RWPE2 (cell line): ENCODE measurements around the gene WDR82.

Experiments used
- ATAC-seq: fragments of 200-7000 bp; cut with Tn5 transposase; 3 replicates; pipeline ENCODE4 v1.9.1; 2021; ENCODE audit warnings: low read depth
- DNase-seq: peaks from one replicate; pipeline ENCODE4 v3.0.0-alpha.2; 2020; ENCODE audit warnings: low spot score
- H3K27ac ChIP-seq: fragments of 450-650 bp; 2 replicates; pipeline ENCODE4 v1.5.1; 2017; ENCODE audit warnings: mild to moderate bottlenecking; ENCODE audit not compliant: poor library complexity, severe bottlenecking
- H3K27me3 ChIP-seq: fragments of 250-450 bp; sonication (Bioruptor Pico); 2 replicates; pipeline ENCODE4 v1.5.1; 2021; ENCODE audit warnings: mild to moderate bottlenecking, moderate library complexity; ENCODE audit not compliant: insufficient read depth, poor library complexity, severe bottlenecking
- H3K36me3 ChIP-seq: fragments of 250-450 bp; sonication (Bioruptor Pico); 2 replicates; pipeline ENCODE4 v1.5.1; 2020; ENCODE audit warnings: low read depth, mild to moderate bottlenecking, moderate library complexity
- H3K4me1 ChIP-seq: fragments of 250-450 bp; sonication (Bioruptor Pico); 2 replicates; pipeline ENCODE4 v1.5.1; 2021; ENCODE audit warnings: mild to moderate bottlenecking, moderate library complexity; ENCODE audit not compliant: insufficient read depth, poor library complexity, severe bottlenecking
- H3K4me3 ChIP-seq: fragments of 250-450 bp; sonication (Bioruptor Pico); 2 replicates; pipeline ENCODE4 v1.5.1; 2021; ENCODE audit warnings: mild to moderate bottlenecking, moderate library complexity; ENCODE audit not compliant: severe bottlenecking
- H3K9me3 ChIP-seq: fragments of 250-450 bp; sonication (Bioruptor Pico); 2 replicates; pipeline ENCODE4 v1.5.1; 2021; ENCODE audit warnings: mild to moderate bottlenecking, moderate library complexity; ENCODE audit not compliant: severe bottlenecking
- TF ChIP-seq, protein P1 (sequence below): fragments of 450-650 bp; IDR thresholded peaks from one replicate; pipeline ENCODE4 v1.5.1; 2017; ENCODE audit warnings: mild to moderate bottlenecking, moderate library complexity; ENCODE audit not compliant: poor library complexity, severe bottlenecking

The WDR82 gene

DNA sequence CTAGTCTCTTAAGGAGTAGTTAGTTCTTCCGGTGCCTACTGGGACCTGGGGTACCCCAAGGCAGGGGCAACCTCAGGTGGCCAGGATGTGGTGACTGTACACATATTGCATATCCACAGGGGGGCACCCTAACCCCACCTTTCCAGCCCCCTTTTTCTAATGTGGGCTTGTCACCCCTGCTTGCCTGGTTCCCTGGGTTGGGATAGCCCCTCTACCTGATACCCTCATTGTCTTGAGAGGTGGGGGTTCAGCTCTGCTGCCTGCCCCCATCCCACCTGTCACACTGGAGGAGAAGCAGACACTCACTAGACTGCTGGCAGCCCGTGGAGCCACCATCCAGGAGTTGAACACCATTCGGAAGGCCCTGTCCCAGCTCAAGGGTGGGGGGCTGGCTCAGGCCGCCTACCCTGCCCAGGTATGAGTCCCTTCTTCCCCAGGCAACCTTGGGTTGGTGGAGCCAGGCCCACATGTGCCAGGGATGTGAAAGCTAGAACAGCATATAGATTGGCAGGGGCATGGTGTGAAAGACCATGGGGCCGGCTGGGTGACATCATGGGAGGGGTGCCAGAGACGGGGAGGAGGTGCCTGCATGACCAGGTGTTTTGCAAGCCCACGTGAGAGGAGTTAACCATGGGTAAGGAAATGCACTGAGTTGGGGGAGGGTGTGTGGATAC, 13.2 kb upstream of the WDR82 start:
- TF ChIP-seq, protein P1, sequence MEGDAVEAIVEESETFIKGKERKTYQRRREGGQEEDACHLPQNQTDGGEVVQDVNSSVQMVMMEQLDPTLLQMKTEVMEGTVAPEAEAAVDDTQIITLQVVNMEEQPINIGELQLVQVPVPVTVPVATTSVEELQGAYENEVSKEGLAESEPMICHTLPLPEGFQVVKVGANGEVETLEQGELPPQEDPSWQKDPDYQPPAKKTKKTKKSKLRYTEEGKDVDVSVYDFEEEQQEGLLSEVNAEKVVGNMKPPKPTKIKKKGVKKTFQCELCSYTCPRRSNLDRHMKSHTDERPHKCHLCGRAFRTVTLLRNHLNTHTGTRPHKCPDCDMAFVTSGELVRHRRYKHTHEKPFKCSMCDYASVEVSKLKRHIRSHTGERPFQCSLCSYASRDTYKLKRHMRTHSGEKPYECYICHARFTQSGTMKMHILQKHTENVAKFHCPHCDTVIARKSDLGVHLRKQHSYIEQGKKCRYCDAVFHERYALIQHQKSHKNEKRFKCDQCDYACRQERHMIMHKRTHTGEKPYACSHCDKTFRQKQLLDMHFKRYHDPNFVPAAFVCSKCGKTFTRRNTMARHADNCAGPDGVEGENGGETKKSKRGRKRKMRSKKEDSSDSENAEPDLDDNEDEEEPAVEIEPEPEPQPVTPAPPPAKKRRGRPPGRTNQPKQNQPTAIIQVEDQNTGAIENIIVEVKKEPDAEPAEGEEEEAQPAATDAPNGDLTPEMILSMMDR = peak; percentile 40
- Histone ChIP-seq H3K36me3 (no peaks in the 10 kb centered on the region), H3K9me3 (no peaks in the 10 kb centered on the region), H3K27ac (no peak overlapping the region), H3K27me3 (no peaks in the 10 kb centered on the region), H3K4me3 (no peak overlapping the region), H3K4me1 (peaks cover 10% of the 10 kb centered on the region)
- ATAC-seq (no peak), DNase-seq (no peak)

DNA sequence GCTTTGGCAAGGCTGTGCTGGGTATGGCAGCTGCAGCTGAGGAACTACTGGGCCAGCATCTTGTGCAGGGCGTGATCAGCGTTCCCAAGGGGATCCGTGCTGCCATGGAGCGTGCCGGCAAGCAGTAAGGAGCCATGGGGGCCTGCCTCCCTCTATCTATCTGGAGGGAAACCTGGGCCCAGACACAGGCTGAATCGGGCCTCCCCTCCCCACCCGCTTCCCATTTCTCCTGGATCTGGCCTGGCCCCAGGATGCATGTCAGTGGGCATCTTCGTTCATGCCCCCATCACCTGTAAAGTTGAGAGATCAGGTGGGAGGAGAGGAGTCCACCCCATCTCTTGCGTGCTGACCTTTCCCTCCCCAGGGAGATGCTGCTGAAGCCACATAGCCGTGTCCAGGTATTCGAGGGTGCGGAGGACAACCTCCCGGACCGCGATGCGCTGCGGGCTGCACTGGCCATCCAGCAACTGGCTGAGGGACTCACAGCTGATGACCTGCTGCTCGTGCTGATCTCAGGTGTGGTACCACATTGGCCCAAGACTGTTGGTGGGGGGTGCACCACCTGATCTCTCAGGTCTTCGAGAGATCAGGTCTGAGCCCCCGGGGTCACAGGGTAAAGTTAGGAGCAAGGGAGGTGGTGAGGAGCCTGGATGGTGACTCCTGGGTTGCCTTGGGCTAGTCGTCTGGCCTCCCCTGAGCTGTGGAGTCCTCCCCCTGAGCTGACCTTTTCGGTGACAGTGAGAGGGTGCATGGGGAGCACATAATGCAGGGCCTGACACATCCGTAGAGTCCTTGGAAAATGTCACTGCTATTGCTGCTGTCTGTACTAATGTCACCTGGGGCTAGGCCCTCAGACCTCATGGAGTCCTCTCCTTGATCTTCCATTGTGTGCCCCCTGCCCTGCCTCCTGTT, 12.4 kb upstream of the WDR82 start:
- Histone ChIP-seq H3K4me1 (peaks cover 10% of the 10 kb centered on the region), H3K4me3 (no peak overlapping the region), H3K27me3 (no peaks in the 10 kb centered on the region), H3K36me3 (no peaks in the 10 kb centered on the region), H3K27ac (no peak overlapping the region), H3K9me3 (no peaks in the 10 kb centered on the region)
- TF ChIP-seq, protein P1 = no peak
- ATAC-seq = no peak
- no peak for DNase-seq

DNA sequence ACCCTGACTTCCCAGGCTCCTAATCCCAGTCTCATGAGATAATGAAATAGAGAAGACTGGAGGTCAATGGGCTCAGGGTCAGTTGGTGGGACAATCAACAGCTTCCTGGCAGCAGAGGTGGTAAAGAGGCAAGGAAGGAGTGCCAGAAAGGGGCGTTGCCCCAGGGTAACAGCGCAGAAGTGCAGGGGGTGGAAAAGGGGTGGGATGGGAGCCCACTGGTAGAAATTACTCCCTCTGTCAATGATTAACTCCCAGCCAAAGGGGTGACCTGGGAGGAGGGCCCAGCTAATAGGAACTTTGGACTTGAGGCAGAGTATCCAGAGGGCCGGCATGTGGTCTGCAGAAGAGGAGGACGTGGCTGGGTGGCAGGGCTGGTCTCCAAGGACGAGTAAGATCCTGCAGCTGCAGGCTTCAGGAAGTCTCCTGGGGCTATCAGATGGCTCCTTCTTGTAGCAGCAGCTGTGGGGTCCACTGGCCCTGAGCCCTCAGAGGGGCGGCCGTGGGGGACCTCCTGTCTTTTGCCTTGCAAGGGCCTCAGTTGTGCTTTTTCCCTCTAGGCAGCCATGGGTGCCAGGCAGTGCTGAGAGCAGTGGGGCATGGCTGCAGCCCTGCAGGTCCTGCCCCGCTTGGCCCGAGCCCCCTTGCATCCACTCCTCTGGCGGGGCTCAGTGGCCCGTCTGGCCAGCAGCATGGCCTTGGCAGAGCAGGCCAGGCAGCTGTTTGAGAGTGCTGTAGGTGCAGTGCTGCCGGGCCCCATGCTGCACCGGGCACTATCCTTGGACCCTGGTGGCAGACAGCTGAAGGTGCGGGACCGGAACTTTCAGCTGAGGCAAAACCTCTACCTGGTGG, 11.5 kb upstream of the WDR82 start:
- no peak overlapping the region for H3K27ac ChIP-seq
- TF ChIP-seq, protein P1 = no peak
- ATAC-seq = no peak
- H3K4me3 ChIP-seq = no peak overlapping the region
- no peak for DNase-seq
- H3K27me3 ChIP-seq = no peaks in the 10 kb centered on the region
- H3K4me1 ChIP-seq = peaks cover 10% of the 10 kb centered on the region
- no peaks in the 10 kb centered on the region for H3K36me3 ChIP-seq
- no peaks in the 10 kb centered on the region for H3K9me3 ChIP-seq

DNA sequence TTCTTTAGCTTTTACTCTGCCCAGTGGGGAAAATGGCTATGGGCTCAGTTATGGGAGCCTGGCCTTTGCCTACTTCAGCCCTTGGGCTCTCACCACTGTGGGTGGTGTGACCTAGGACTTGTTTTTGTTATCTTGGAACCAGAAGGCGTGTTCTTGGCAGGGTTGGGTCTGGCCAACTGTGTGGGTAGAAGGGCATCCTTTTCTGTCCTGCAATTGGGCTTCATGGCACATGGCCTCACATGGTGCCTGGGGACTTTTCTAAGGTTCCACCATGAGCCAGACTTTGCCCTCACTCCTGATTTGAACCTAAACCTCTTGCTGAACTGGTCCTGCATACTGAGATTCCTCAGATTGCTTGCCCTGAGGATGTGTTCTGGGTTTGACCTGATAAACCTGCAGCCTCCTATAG, 10.9 kb upstream of the WDR82 start:
- Histone ChIP-seq H3K9me3 (no peaks in the 10 kb centered on the region), H3K36me3 (no peaks in the 10 kb centered on the region), H3K4me1 (peaks cover 10% of the 10 kb centered on the region), H3K27ac (no peak overlapping the region), H3K27me3 (no peaks in the 10 kb centered on the region), H3K4me3 (no peak overlapping the region)
- TF ChIP-seq, protein P1 = no peak
- ATAC-seq (no peak), DNase-seq (no peak)
